Upper lobe of right lung (tissue), 1 donor: Measurements from ENCODE around the gene VWA5B1. TPM values are rescaled to one million over a fixed set of nuclear protein-coding genes. Genes with fewer than 3 reads are reported as not detected.
A peak's percentile ranks its signal among the peaks of the same experiment; 100 is the strongest.

ENCODE experiments used
- ATAC-seq: fragments of 200-7000 bp; cut with Tn5 transposase; one replicate; pipeline ENCODE4 v1.9.1; 2020; ENCODE audit warnings: mild to moderate bottlenecking, moderate library complexity
- DNase-seq: peaks from one replicate; pipeline ENCODE4 v3.0.0-alpha.2; 2020
- H3K27ac ChIP-seq: fragments of 200-600 bp; one replicate; pipeline ENCODE4 v1.8.0; 2022
- H3K27me3 ChIP-seq: fragments of 200-600 bp; one replicate; pipeline ENCODE4 v1.8.0; 2022; ENCODE audit warnings: mild to moderate bottlenecking
- H3K36me3 ChIP-seq: fragments of 200-600 bp; one replicate; pipeline ENCODE4 v1.8.0; 2022
- H3K4me1 ChIP-seq: fragments of 200-600 bp; one replicate; pipeline ENCODE4 v1.8.0; 2022
- H3K4me3 ChIP-seq: fragments of 200-600 bp; one replicate; pipeline ENCODE4 v1.8.0; 2022; ENCODE audit warnings: mild to moderate bottlenecking
- H3K9me3 ChIP-seq: fragments of 200-600 bp; one replicate; pipeline ENCODE4 v1.8.0; 2022
- CTCF ChIP-seq: fragments of 200-600 bp; IDR thresholded peaks from one replicate; pipeline ENCODE4 v1.8.0; 2022; ENCODE audit warnings: antibody characterized with exemption
- intact Hi-C: fragments of 100-400 bp; cut with DNase I; formaldehyde crosslinking; loops from one replicate; pipeline ENCODE4 v1.11.0; 2022
- total RNA-seq: library from RNA; stranded (reverse); fragmentation: NEBNext Ultra II Directional; extraction: Animal tissue kit (Norgen Biotek cat#: 25700); gene quantifications from one replicate; pipeline ENCODE4 v1.2.1, GENCODE V29; 2021
- donor health status: DM: no; HTN: yes; CAD: no; lungs with severe emphysema.

VWA5B1 gene
- total RNA-seq, 1 donor from 2014 or later: 0.09 TPM

- intact Hi-C loops: no loop called here
- Histone ChIP-seq H3K4me3 (no peak overlapping the region), H3K9me3 (no peaks in the 10 kb centered on the region), H3K36me3 (no peaks in the 10 kb centered on the region), H3K4me1 (no peaks in the 10 kb centered on the region), H3K27me3 (peaks cover 13% of the 10 kb centered on the region), H3K27ac (no peak overlapping the region)
- TF ChIP-seq CTCF: no peak
- ATAC-seq: no peak
- no peak for DNase-seq
These were observed 51.8 kb downstream of the VWA5B1 start for GRCh38 chr1:20342294-20343148.

GRCh38 chr1:20343149-20343937 is 52.7 kb downstream of the VWA5B1 start:
- TF ChIP-seq CTCF: no peak
- intact Hi-C loops: no loop called here
- no peaks in the 10 kb centered on the region for H3K4me1 ChIP-seq
- H3K27ac ChIP-seq: no peak overlapping the region
- no peak overlapping the region for H3K4me3 ChIP-seq
- H3K36me3 ChIP-seq: no peaks in the 10 kb centered on the region
- DNase-seq (no peak), ATAC-seq (peak; percentile 61)
- no peaks in the 10 kb centered on the region for H3K9me3 ChIP-seq
- H3K27me3 ChIP-seq: peaks cover 13% of the 10 kb centered on the region

GRCh38 chr1:20343938-20344302 is 53.2 kb downstream of the VWA5B1 start:
- DNase-seq (no peak), ATAC-seq (no peak)
- no peaks in the 10 kb centered on the region for H3K4me1 ChIP-seq
- no peaks in the 10 kb centered on the region for H3K9me3 ChIP-seq
- H3K36me3 ChIP-seq: no peaks in the 10 kb centered on the region
- no peak overlapping the region for H3K27ac ChIP-seq
- peaks cover 13% of the 10 kb centered on the region for H3K27me3 ChIP-seq
- intact Hi-C loops: no loop called here
- no peak for TF ChIP-seq CTCF
- no peak overlapping the region for H3K4me3 ChIP-seq

GRCh38 chr1:20344738-20345137 is 54.1 kb downstream of the VWA5B1 start:
- Histone ChIP-seq H3K27ac (no peak overlapping the region), H3K9me3 (no peaks in the 10 kb centered on the region), H3K36me3 (no peaks in the 10 kb centered on the region), H3K4me3 (no peak overlapping the region), H3K27me3 (peaks cover 13% of the 10 kb centered on the region), H3K4me1 (no peaks in the 10 kb centered on the region)
- DNase-seq: no peak
- no peak for TF ChIP-seq CTCF
- no peak for ATAC-seq
- intact Hi-C loops: no loop called here

- H3K27me3 ChIP-seq: peaks cover 13% of the 10 kb centered on the region
- DNase-seq (no peak), ATAC-seq (no peak)
- H3K27ac ChIP-seq: no peak overlapping the region
- intact Hi-C loops: no loop called here
- no peaks in the 10 kb centered on the region for H3K36me3 ChIP-seq
- TF ChIP-seq CTCF: no peak
- H3K4me3 ChIP-seq: no peak overlapping the region
- no peaks in the 10 kb centered on the region for H3K9me3 ChIP-seq
- H3K4me1 ChIP-seq: no peaks in the 10 kb centered on the region
These were observed 54.7 kb downstream of the VWA5B1 start for GRCh38 chr1:20345419-20345818.
